Measurements from ENCODE around the gene RFX6.
"Not testable (repeated sequence)": the region's sequence is repeated elsewhere in the genome, so short reads cannot be mapped to it uniquely, and the experiment has no call there.

The RFX6 gene

GRCh38 chr6:116876635-116877611 is at the start of gene RFX6:
TSS of gene RFX6 (plus strand) at chr6:116877242. CDS start at chr6:116877276, 34 bp downstream.
- DNase-seq: no peak

GRCh38 chr6:116827561-116828240 is 49.3 kb upstream of the RFX6 start:
- DNase-seq: no peak

GRCh38 chr6:116828983-116829382 is 48.1 kb upstream of the RFX6 start, which contains the start of gene GPRC6A:
TSS of gene GPRC6A (minus strand) at chr6:116829083. CDS start at chr6:116829013, 70 bp downstream.
- DNase-seq: no peak

GRCh38 chr6:116834526-116834925 is 42.5 kb upstream of the RFX6 start:
- not testable (repeated sequence) for DNase-seq

- DNase-seq: no peak
Measured at GRCh38 chr6:116836606-116837342, 40.3 kb upstream of the RFX6 start.

GRCh38 chr6:116840091-116840490 is 37.0 kb upstream of the RFX6 start:
- DNase-seq: no peak

GRCh38 chr6:116842459-116842858 is 34.6 kb upstream of the RFX6 start:
- DNase-seq: no peak

GRCh38 chr6:116847227-116847626 is 29.8 kb upstream of the RFX6 start:
- no peak for DNase-seq

- no peak for DNase-seq
Measured at GRCh38 chr6:116858060-116858459, 19.0 kb upstream of the RFX6 start.

- DNase-seq: no peak
Measured at GRCh38 chr6:116859264-116859663, 17.8 kb upstream of the RFX6 start.

GRCh38 chr6:116866281-116866871 is 10.7 kb upstream of the RFX6 start:
- no peak for DNase-seq

GRCh38 chr6:116872771-116873170 is 4.3 kb upstream of the RFX6 start:
- no peak for DNase-seq

GRCh38 chr6:116876107-116876506 is 935 bp upstream of the RFX6 start:
- DNase-seq: no peak

GRCh38 chr6:116877743-116878142 is 701 bp downstream of the RFX6 start:
- no peak for DNase-seq

GRCh38 chr6:116881236-116881635 is 4.2 kb downstream of the RFX6 start:
- DNase-seq: no peak

- DNase-seq: no peak
Measured at GRCh38 chr6:116883005-116883404, 6.0 kb downstream of the RFX6 start.

- no peak for DNase-seq
Measured at GRCh38 chr6:116884530-116884929, 7.5 kb downstream of the RFX6 start.

GRCh38 chr6:116887168-116887567 is 10.1 kb downstream of the RFX6 start:
- no peak for DNase-seq

- DNase-seq: no peak
Measured at GRCh38 chr6:116887894-116888293, 10.9 kb downstream of the RFX6 start.

GRCh38 chr6:116888732-116889360 is 11.8 kb downstream of the RFX6 start:
- no peak for DNase-seq

- DNase-seq: no peak
Measured at GRCh38 chr6:116894669-116895068, 17.6 kb downstream of the RFX6 start.

GRCh38 chr6:116895935-116896334 is 18.9 kb downstream of the RFX6 start:
- DNase-seq: no peak
